Loucy (cell line): ENCODE data around the gene CHIT1.

Experiments used
- H2AFZ ChIP-seq: fragments of 200-600 bp; sonication (generic); 2 replicates; pipeline ENCODE4 v1.6.0; 2016; ENCODE audit warnings: antibody characterized with exemption, mild to moderate bottlenecking, low read length, moderate library complexity
- H3F3A ChIP-seq: fragments of 200-600 bp; 2 replicates; pipeline ENCODE4 v1.6.0; 2016; ENCODE audit warnings: antibody characterized with exemption, low read depth, mild to moderate bottlenecking
- H3K27me3 ChIP-seq: fragments of 200-600 bp; sonication (generic); 2 replicates; pipeline ENCODE4 v1.6.1; 2014; ENCODE audit warnings: low read length, mild to moderate bottlenecking; ENCODE audit not compliant: insufficient read depth, poor library complexity, severe bottlenecking
- H3K36me3 ChIP-seq: fragments of 200-600 bp; sonication (generic); 2 replicates; pipeline ENCODE4 v1.6.1; 2016; ENCODE audit warnings: low read length; ENCODE audit not compliant: insufficient read depth
- H3K4me1 ChIP-seq: fragments of 200-600 bp; sonication (generic); 2 replicates; pipeline ENCODE4 v1.5.1; 2014; ENCODE audit warnings: low read length, mild to moderate bottlenecking; ENCODE audit not compliant: insufficient read depth, poor library complexity, severe bottlenecking
- H3K4me2 ChIP-seq: fragments of 200-600 bp; sonication (generic); 2 replicates; pipeline ENCODE4 v1.6.0; 2014; ENCODE audit warnings: antibody characterized with exemption, low read length, low read depth, mild to moderate bottlenecking; ENCODE audit not compliant: poor library complexity, severe bottlenecking
- H3K4me3 ChIP-seq: fragments of 200-600 bp; sonication (generic); 2 replicates; pipeline ENCODE4 v1.5.1; 2014; ENCODE audit warnings: low read length, mild to moderate bottlenecking, mixed read lengths; ENCODE audit not compliant: poor library complexity, severe bottlenecking
- H3K79me2 ChIP-seq: fragments of 200-600 bp; sonication (generic); 2 replicates; pipeline ENCODE4 v1.6.1; 2014; ENCODE audit warnings: low read length; ENCODE audit not compliant: insufficient read depth
- H3K9ac ChIP-seq: fragments of 200-600 bp; sonication (generic); 2 replicates; pipeline ENCODE4 v1.6.0; 2014; ENCODE audit warnings: mild to moderate bottlenecking, low read depth, low read length, moderate library complexity; ENCODE audit not compliant: poor library complexity, severe bottlenecking
- H3K9me2 ChIP-seq: fragments of 200-600 bp; sonication (generic); replicated peaks from 2 replicates; pipeline ENCODE4 v1.6.1; 2016; ENCODE audit warnings: low read depth, low read length, mixed read lengths
- H3K9me3 ChIP-seq: fragments of 200-600 bp; sonication (generic); 2 replicates; pipeline ENCODE4 v1.6.1; 2014; ENCODE audit warnings: mild to moderate bottlenecking, antibody characterized with exemption, low read length, low read depth; ENCODE audit not compliant: insufficient read depth
- H4K20me1 ChIP-seq: fragments of 200-600 bp; sonication (generic); 2 replicates; pipeline ENCODE4 v1.6.0; 2014; ENCODE audit warnings: antibody characterized with exemption, low read length, mild to moderate bottlenecking; ENCODE audit not compliant: insufficient read depth, poor library complexity, severe bottlenecking
- EZH2phosphoT487 ChIP-seq: fragments of 200-600 bp; IDR thresholded peaks from 2 replicates; pipeline ENCODE4 v1.6.1; 2018; ENCODE audit warnings: antibody characterized with exemption, mild to moderate bottlenecking, moderate library complexity, borderline replicate concordance
- TF ChIP-seq, protein P1 (sequence below): fragments of 200-600 bp; sonication (generic); conservative IDR thresholded peaks from 2 replicates; pipeline ENCODE4 v1.5.1; 2014; ENCODE audit warnings: mild to moderate bottlenecking, antibody characterized with exemption, low read length

The CHIT1 gene

DNA sequence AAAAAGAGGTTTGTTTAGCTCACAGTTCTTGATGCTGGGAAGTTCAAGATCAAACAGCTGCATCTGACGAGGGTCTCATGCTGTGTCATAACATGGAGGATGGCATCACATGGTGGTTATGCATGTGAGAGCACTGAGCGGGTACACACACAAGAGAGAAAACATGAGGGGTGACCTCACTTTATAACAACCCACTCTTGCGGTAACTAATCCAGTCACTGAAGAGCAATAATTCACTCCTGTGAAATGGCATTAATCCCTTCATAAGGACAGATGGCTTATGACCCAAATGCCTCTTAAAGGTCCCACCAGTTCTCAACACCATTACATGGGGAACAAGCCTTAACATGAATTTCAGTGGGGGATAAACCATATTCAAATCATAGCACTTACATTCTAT is 23.2 kb upstream of the CHIT1 start:
- no peaks in the 10 kb centered on the region for H3K27me3 ChIP-seq
- no peaks in the 10 kb centered on the region for H3K79me2 ChIP-seq
- H3F3A ChIP-seq = no peaks in the 10 kb centered on the region
- peaks cover 11% of the 10 kb centered on the region for H3K4me1 ChIP-seq
- H3K36me3 ChIP-seq = no peaks in the 10 kb centered on the region
- no peaks in the 10 kb centered on the region for H3K9me2 ChIP-seq
- H3K9me3 ChIP-seq = 0 out of 2 replicates have a peak, but pooled peaks cover 4% of the 10 kb centered on the region
- no peak overlapping the region for H3K4me3 ChIP-seq
- H4K20me1 ChIP-seq = no peaks in the 10 kb centered on the region
- TF ChIP-seq, protein P1, sequence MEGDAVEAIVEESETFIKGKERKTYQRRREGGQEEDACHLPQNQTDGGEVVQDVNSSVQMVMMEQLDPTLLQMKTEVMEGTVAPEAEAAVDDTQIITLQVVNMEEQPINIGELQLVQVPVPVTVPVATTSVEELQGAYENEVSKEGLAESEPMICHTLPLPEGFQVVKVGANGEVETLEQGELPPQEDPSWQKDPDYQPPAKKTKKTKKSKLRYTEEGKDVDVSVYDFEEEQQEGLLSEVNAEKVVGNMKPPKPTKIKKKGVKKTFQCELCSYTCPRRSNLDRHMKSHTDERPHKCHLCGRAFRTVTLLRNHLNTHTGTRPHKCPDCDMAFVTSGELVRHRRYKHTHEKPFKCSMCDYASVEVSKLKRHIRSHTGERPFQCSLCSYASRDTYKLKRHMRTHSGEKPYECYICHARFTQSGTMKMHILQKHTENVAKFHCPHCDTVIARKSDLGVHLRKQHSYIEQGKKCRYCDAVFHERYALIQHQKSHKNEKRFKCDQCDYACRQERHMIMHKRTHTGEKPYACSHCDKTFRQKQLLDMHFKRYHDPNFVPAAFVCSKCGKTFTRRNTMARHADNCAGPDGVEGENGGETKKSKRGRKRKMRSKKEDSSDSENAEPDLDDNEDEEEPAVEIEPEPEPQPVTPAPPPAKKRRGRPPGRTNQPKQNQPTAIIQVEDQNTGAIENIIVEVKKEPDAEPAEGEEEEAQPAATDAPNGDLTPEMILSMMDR = no peak
- no peak for TF ChIP-seq EZH2phosphoT487
- H3K4me2 ChIP-seq = no peak overlapping the region
- H3K9ac ChIP-seq = no peak overlapping the region
- no peak overlapping the region for H2AFZ ChIP-seq

DNA sequence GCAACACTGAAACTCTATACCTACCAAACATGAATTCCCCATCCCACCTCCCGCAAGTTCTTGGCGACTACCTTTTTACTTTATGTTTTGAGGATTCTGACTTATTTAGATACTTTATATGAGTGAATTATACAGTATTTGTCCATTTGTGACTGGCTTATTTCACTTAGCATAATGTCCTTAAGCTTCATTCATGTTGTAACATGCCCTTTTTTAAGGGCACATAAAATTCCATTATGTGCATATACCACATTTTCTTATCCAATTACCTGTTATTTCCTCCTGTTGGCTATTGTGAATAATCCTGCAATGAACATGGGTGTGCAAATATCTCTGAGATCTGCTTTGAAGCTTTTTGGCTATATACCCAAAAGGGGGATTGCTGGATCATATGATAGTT is 22.0 kb upstream of the CHIT1 start:
- no peak for TF ChIP-seq EZH2phosphoT487
- TF ChIP-seq, protein P1 = no peak
- H3K4me2 ChIP-seq = no peak overlapping the region

DNA sequence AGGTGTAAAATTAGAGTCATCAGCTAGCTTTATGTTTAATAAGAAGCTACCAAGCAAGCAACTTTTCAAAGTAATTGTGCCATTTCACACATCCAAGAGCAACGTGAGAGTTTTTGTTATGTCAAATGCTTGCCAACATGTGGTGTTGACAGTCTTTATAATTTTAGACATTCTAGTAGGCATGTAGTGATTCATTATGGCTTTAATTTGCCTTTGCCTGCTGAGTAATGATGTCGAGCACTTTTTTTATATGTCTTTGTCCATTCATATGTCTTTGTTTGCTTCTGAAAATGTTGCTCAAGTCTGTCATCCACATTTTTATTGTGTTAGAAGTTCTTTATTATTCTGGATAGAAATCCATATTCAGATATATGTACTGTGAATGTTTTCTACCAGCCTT is 21.4 kb upstream of the CHIT1 start:
- Histone ChIP-seq H3K4me2 (no peak overlapping the region), H3K9me2 (no peaks in the 10 kb centered on the region), H3K4me1 (peaks cover 11% of the 10 kb centered on the region), H2AFZ (no peak overlapping the region), H3F3A (no peaks in the 10 kb centered on the region), H3K4me3 (no peak overlapping the region), H3K27me3 (no peaks in the 10 kb centered on the region), H4K20me1 (no peaks in the 10 kb centered on the region), H3K36me3 (no peaks in the 10 kb centered on the region), H3K9me3 (0 out of 2 replicates have a peak, but pooled peaks cover 4% of the 10 kb centered on the region), H3K79me2 (no peaks in the 10 kb centered on the region), H3K9ac (peak overlapping the region; percentile 19)
- TF ChIP-seq EZH2phosphoT487 = no peak
- TF ChIP-seq, protein P1 = no peak

More for the DNA sequence above, 22.0 kb upstream of the CHIT1 start:
- H3K9me2 ChIP-seq = no peaks in the 10 kb centered on the region
- H3K27me3 ChIP-seq = no peaks in the 10 kb centered on the region
- no peaks in the 10 kb centered on the region for H3F3A ChIP-seq
- 0 out of 2 replicates have a peak, but pooled peaks cover 4% of the 10 kb centered on the region for H3K9me3 ChIP-seq
- H2AFZ ChIP-seq = no peak overlapping the region
- H4K20me1 ChIP-seq = no peaks in the 10 kb centered on the region
- no peaks in the 10 kb centered on the region for H3K36me3 ChIP-seq
- no peaks in the 10 kb centered on the region for H3K79me2 ChIP-seq
- H3K4me3 ChIP-seq = no peak overlapping the region
- peak overlapping the region; percentile 19 for H3K9ac ChIP-seq
- H3K4me1 ChIP-seq = peaks cover 11% of the 10 kb centered on the region
